ENCODE results near the gene PERCC1. TPM values are rescaled to one million over a fixed set of nuclear protein-coding genes. Genes with fewer than 3 reads are reported as not detected.

Gene PERCC1
- total RNA-seq, 1 experiment from 2014 or later: not detected

DNA sequence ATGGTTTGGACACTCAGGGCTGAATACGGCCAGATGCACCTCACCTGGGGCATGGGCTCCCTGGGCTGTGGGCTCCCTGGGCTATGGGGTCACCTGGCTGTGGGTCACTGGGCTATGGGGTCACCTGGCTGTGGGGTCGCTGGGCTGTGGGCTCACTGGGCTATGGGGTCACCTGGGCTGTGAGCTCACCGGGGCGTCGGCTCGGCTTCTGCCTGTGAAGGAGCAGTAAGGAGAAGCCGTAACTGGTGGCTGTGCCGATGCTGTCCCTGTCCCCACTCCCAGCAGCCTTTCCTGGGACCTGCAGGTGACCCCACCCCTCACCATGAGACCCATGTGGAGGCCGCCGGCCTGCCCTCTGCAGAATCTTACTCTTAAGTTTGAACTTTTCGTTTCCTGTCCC, 1.9 kb upstream of the PERCC1 start:
- DNase-seq (ENCODE audit: unreplicated experiment): no peak
- intact Hi-C loops (cut with micrococcal nuclease): loop anchor here (10.0 kb wide), 2 partner anchors 124 to 276 kb away; partner anchors contain the start of genes MAPK8IP3 and UBE2I
- BruUV-seq (replicated peaks): no TSS peak
- no peaks in the 10 kb centered on the region for H3K4me1 Mint-ChIP-seq (ENCODE audit: insufficient read depth, unreplicated experiment)
- ChIA-PET CTCF (interaction anchor here (0.6 to 1.4 kb wide), 7 partner anchors 10 to 562 kb away, joined by 3 to 5 read pairs (median 3); no protein-coding TSS in a partner anchor), POLR2A (interaction anchor here (0.6 to 1.7 kb wide), 4 partner anchors 8 to 86 kb away, joined by 3 to 11 read pairs (median 5); partner anchors contain the start of genes TELO2 and UQCC4)
- H3K4me3 Mint-ChIP-seq (ENCODE audit: unreplicated experiment): no peak overlapping the region
- H3K36me3 Mint-ChIP-seq (ENCODE audit: insufficient read depth, unreplicated experiment): no peaks in the 10 kb centered on the region
- no peaks in the 10 kb centered on the region for H3K27me3 Mint-ChIP-seq (ENCODE audit: insufficient read depth, unreplicated experiment)
- H3K27ac Mint-ChIP-seq (ENCODE audit: low read depth, unreplicated experiment): no peak overlapping the region
- H3K9me3 Mint-ChIP-seq (ENCODE audit: unreplicated experiment): no peaks in the 10 kb centered on the region
- TF ChIP-seq, protein P1, sequence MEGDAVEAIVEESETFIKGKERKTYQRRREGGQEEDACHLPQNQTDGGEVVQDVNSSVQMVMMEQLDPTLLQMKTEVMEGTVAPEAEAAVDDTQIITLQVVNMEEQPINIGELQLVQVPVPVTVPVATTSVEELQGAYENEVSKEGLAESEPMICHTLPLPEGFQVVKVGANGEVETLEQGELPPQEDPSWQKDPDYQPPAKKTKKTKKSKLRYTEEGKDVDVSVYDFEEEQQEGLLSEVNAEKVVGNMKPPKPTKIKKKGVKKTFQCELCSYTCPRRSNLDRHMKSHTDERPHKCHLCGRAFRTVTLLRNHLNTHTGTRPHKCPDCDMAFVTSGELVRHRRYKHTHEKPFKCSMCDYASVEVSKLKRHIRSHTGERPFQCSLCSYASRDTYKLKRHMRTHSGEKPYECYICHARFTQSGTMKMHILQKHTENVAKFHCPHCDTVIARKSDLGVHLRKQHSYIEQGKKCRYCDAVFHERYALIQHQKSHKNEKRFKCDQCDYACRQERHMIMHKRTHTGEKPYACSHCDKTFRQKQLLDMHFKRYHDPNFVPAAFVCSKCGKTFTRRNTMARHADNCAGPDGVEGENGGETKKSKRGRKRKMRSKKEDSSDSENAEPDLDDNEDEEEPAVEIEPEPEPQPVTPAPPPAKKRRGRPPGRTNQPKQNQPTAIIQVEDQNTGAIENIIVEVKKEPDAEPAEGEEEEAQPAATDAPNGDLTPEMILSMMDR (IDR thresholded peaks at IDR 0.05; ENCODE audit: unreplicated experiment): no peak

DNA sequence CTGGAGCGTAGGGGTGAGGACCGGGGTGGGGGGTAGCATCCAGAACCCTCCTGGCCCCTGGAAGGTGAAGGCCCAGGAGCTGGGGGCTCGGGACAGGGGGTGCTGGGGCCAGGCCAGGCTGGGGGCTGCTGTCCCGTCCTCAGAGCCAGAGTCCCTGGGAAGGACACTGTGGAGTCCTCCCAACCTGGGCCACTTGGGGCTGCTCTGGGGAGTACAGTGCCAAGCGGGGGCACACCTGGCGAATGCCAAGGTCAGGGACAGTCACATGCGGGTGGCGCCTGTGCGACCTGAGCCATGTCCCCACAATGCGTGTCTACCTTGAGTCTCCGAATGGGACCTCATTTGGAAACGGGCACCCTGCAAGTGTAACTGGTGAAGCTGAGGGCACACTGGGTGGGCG, 1.2 kb upstream of the PERCC1 start:
- Mint-ChIP-seq H3K9me3 (ENCODE audit: unreplicated experiment) (no peaks in the 10 kb centered on the region), H3K4me1 (ENCODE audit: insufficient read depth, unreplicated experiment) (no peaks in the 10 kb centered on the region), H3K36me3 (ENCODE audit: insufficient read depth, unreplicated experiment) (no peaks in the 10 kb centered on the region), H3K27ac (ENCODE audit: low read depth, unreplicated experiment) (no peak overlapping the region), H3K4me3 (ENCODE audit: unreplicated experiment) (no peak overlapping the region), H3K27me3 (ENCODE audit: insufficient read depth, unreplicated experiment) (no peaks in the 10 kb centered on the region)
- ChIA-PET POLR2A (interaction anchor here (0.5 to 1.7 kb wide), 4 partner anchors 9 to 303 kb away, joined by 3 to 11 read pairs (median 5); partner anchors contain the start of genes TELO2 and UQCC4), CTCF (interaction anchor here (0.9 kb wide), 1 partner anchor 167 kb away, joined by 3 read pairs; no protein-coding TSS in a partner anchor)
- no TSS peak for BruUV-seq (replicated peaks)
- no peak for DNase-seq (ENCODE audit: unreplicated experiment)
- TF ChIP-seq, protein P1 (IDR thresholded peaks at IDR 0.05; ENCODE audit: unreplicated experiment): no peak
- intact Hi-C loops (cut with micrococcal nuclease): loop anchor here (10.0 kb wide), 2 partner anchors 125 to 275 kb away; partner anchors contain the start of genes MAPK8IP3 and UBE2I

DNA sequence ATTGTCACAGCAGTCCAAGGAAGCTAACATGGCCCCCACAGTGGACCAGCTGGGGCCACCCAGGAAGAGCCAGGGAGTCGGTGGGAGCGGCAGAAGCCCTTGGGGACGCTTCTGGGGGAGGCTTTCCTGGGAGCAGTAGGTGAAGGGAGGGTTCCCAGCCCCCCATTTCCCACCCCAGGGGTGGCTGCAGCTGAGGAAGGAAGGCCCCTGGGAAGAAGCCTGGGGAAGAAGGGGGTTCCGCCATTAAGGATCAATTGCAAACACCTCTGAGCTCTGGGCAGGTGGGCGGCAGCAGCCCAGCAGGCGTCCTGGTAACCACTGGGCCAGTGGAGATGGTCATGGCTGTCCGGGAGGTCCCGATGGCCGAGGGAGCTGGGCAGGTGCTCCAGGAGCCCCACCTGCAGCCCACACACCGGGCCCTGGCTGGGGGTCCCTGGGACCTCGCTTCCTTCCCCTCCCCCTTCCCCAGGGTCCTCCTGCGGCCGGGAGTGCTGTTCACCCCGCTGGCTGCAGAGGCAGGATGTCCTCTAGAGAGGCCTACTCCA, 592 bp upstream of the PERCC1 start:
- ChIA-PET CTCF (no interaction called here), POLR2A (interaction anchor here (1.7 kb wide), 1 partner anchor 63 kb away, joined by 6 read pairs; the partner anchor contains the start of gene TELO2)
- Mint-ChIP-seq H3K4me3 (ENCODE audit: unreplicated experiment) (no peak overlapping the region), H3K27me3 (ENCODE audit: insufficient read depth, unreplicated experiment) (no peaks in the 10 kb centered on the region), H3K4me1 (ENCODE audit: insufficient read depth, unreplicated experiment) (no peaks in the 10 kb centered on the region), H3K9me3 (ENCODE audit: unreplicated experiment) (no peaks in the 10 kb centered on the region), H3K36me3 (ENCODE audit: insufficient read depth, unreplicated experiment) (no peaks in the 10 kb centered on the region), H3K27ac (ENCODE audit: low read depth, unreplicated experiment) (no peak overlapping the region)
- TF ChIP-seq, protein P1 (IDR thresholded peaks at IDR 0.05; ENCODE audit: unreplicated experiment): no peak
- DNase-seq (ENCODE audit: unreplicated experiment): no peak
- intact Hi-C loops (cut with micrococcal nuclease): no loop called here
- BruUV-seq (replicated peaks): no TSS peak

DNA sequence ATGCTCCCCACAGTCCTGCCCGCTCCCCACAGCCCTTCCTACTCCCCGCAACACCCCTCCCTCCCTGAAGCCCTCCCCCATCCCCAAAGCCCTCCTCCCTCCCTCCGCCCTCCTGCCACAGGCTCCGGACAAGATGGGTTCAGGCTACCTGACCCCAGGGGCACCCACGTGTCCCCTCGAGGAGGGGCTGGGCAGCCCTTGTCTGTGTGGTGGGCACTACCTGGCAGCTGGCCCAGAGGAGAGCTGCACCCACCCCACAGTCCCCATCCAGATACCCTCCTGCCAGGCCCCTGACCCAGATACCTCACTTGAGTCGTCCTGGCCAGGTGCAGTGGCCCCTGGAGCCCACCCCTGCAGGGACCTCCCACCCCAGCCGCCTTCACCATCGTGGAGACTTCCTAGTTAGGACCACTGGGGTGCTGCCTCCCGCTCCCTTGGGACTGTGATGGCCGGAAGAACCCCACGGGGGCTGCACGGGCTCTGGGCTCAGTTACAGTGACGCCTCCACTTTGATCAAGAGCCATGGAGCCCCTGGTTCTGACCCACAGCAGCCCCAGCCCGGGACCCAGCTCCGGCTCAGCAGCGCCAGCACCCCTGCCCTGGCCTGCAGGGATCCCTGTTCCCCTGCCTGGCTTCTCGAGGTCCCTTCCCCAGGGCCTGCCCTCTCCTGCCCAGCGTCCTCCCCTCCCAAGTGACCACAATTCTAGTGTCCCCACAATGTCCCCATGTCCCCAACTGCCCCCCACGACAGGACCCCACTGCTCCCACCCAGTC, 806 bp downstream of the PERCC1 start:
- POLR2A ChIA-PET: no interaction called here
- Mint-ChIP-seq H3K4me1 (ENCODE audit: insufficient read depth, unreplicated experiment) (no peaks in the 10 kb centered on the region), H3K36me3 (ENCODE audit: insufficient read depth, unreplicated experiment) (no peaks in the 10 kb centered on the region), H3K4me3 (ENCODE audit: unreplicated experiment) (no peak overlapping the region), H3K27me3 (ENCODE audit: insufficient read depth, unreplicated experiment) (no peaks in the 10 kb centered on the region), H3K27ac (ENCODE audit: low read depth, unreplicated experiment) (no peak overlapping the region), H3K9me3 (ENCODE audit: unreplicated experiment) (no peaks in the 10 kb centered on the region)
- intact Hi-C loops (cut with micrococcal nuclease): no loop called here
- TF ChIP-seq, protein P1 (IDR thresholded peaks at IDR 0.05; ENCODE audit: unreplicated experiment): no peak
- CTCF ChIA-PET: no interaction called here
- BruUV-seq (replicated peaks): no TSS peak
- DNase-seq (ENCODE audit: unreplicated experiment): no peak

Data from MCF 10A (cell line).